HUES48 (cell line): Measurements from ENCODE around the gene TMC7.

Experiments used
- H3K27ac ChIP-seq: one replicate; pipeline ENCODE4 v1.7.0; 2013; ENCODE audit warnings: low read depth, low read length, inconsistent platforms
- H3K27me3 ChIP-seq: 2 replicates; pipeline ENCODE4 v1.6.1; 2013; ENCODE audit warnings: mild to moderate bottlenecking, low read length; ENCODE audit not compliant: control insufficient read depth, insufficient read depth
- H3K36me3 ChIP-seq: 2 replicates; pipeline ENCODE4 v1.6.1; 2013; ENCODE audit warnings: low read length; ENCODE audit not compliant: control insufficient read depth, insufficient read depth
- H3K4me1 ChIP-seq: 2 replicates; pipeline ENCODE4 v1.6.1; 2013; ENCODE audit warnings: mild to moderate bottlenecking, low read length; ENCODE audit not compliant: control insufficient read depth, insufficient read depth
- H3K4me3 ChIP-seq: 2 replicates; pipeline ENCODE4 v1.5.1; 2013; ENCODE audit warnings: mild to moderate bottlenecking, low read depth, low read length
- H3K9ac ChIP-seq: 2 replicates; pipeline ENCODE4 v1.6.1; 2013; ENCODE audit warnings: mild to moderate bottlenecking, low read depth, low read length, moderate library complexity
- H3K9me3 ChIP-seq: 2 replicates; pipeline ENCODE4 v1.6.1; 2013; ENCODE audit warnings: low read length; ENCODE audit not compliant: control insufficient read depth, insufficient read depth

The TMC7 gene

DNA sequence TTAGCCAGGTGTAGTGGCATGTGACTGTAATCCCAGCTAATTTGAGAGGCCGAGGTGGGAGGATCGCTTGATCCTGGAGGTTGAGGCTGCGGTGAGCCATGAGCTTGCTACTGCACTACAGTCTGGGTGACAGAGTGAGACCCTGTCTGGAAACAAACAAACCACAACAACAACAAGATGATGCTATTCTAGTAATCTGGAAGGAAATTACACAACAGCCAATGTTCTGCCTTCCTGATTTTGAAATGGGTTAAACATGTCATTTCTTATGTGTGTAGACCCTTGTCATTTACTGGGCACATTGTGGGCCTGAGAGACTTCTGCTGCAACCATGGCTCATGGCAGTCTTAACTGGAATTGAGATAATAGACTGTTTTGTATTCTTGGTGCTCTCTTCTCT lies 89.6 kb downstream of the TMC7 start:
- Histone ChIP-seq H3K4me3 (no peak overlapping the region), H3K27ac (no peak overlapping the region), H3K36me3 (peaks cover 28% of the 10 kb centered on the region), H3K4me1 (no peaks in the 10 kb centered on the region; the same call in 1 of the 2 replicates), H3K9me3 (no peaks in the 10 kb centered on the region), H3K9ac (no peak overlapping the region), H3K27me3 (no peaks in the 10 kb centered on the region)

GRCh38 chr16:19073863-19074262 lies 90.1 kb downstream of the TMC7 start:
- no peak overlapping the region for H3K4me3 ChIP-seq
- H3K9ac ChIP-seq, result no peak overlapping the region
- no peaks in the 10 kb centered on the region for H3K27me3 ChIP-seq
- no peaks in the 10 kb centered on the region for H3K9me3 ChIP-seq
- no peaks in the 10 kb centered on the region; the same call in 1 of the 2 replicates for H3K4me1 ChIP-seq
- H3K27ac ChIP-seq, result no peak overlapping the region
- H3K36me3 ChIP-seq, result peaks cover 33% of the 10 kb centered on the region

DNA sequence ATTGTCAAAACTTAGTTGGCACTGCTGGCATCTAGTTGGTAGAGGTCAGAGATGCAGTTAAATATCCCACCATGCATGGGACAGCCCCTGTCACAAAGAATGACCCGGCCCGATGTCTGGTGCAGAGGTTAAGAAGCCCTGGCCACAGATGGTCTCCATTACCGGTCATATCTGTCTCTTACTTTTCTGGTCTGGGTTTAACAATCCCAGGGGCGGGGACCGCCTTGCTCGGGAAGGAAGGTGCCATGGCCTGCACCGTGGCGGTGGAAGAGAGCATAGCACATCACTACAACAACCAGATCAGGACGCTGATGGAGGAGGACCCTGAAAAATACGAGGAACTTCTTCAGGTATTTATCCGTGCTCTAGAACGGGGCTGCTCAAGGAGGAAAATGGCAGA lies 91.8 kb downstream of the TMC7 start:
- H3K27ac ChIP-seq, result no peak overlapping the region
- no peak overlapping the region for H3K9ac ChIP-seq
- no peaks in the 10 kb centered on the region for H3K27me3 ChIP-seq
- H3K36me3 ChIP-seq, result peaks cover 39% of the 10 kb centered on the region
- no peaks in the 10 kb centered on the region; the same call in 1 of the 2 replicates for H3K4me1 ChIP-seq
- H3K4me3 ChIP-seq, result no peak overlapping the region
- H3K9me3 ChIP-seq, result peaks cover 5% of the 10 kb centered on the region

- H3K9ac ChIP-seq, result no peak overlapping the region
- peaks cover 7% of the 10 kb centered on the region for H3K9me3 ChIP-seq
- peaks cover 46% of the 10 kb centered on the region for H3K36me3 ChIP-seq
- H3K27me3 ChIP-seq, result no peaks in the 10 kb centered on the region
- no peak overlapping the region for H3K4me3 ChIP-seq
- H3K4me1 ChIP-seq, result no peaks in the 10 kb centered on the region
- no peak overlapping the region for H3K27ac ChIP-seq
Measured at GRCh38 chr16:19077879-19078278, 94.1 kb downstream of the TMC7 start.

GRCh38 chr16:19083670-19084069 lies 99.9 kb downstream of the TMC7 start:
- Histone ChIP-seq H3K9ac (no peak overlapping the region), H3K4me3 (no peak overlapping the region), H3K36me3 (peaks cover 19% of the 10 kb centered on the region), H3K27ac (no peak overlapping the region), H3K9me3 (peaks cover 7% of the 10 kb centered on the region), H3K27me3 (peaks cover 17% of the 10 kb centered on the region), H3K4me1 (peaks cover 4% of the 10 kb centered on the region; the same call in 1 of the 2 replicates)

- H3K27me3 ChIP-seq, result peaks cover 17% of the 10 kb centered on the region
- H3K36me3 ChIP-seq, result peaks cover 15% of the 10 kb centered on the region
- H3K4me1 ChIP-seq, result peaks cover 4% of the 10 kb centered on the region; the same call in 1 of the 2 replicates
- no peak overlapping the region for H3K4me3 ChIP-seq
- peaks cover 7% of the 10 kb centered on the region for H3K9me3 ChIP-seq
- H3K9ac ChIP-seq, result no peak overlapping the region
- no peak overlapping the region for H3K27ac ChIP-seq
Measured at GRCh38 chr16:19084139-19084538, 100.4 kb downstream of the TMC7 start.

- Histone ChIP-seq H3K9me3 (peaks cover 7% of the 10 kb centered on the region), H3K36me3 (peaks cover 12% of the 10 kb centered on the region), H3K4me3 (no peak overlapping the region), H3K27me3 (peaks cover 17% of the 10 kb centered on the region), H3K4me1 (peaks cover 4% of the 10 kb centered on the region; the same call in 1 of the 2 replicates), H3K27ac (no peak overlapping the region), H3K9ac (no peak overlapping the region)
Measured at GRCh38 chr16:19084879-19085278, 101.1 kb downstream of the TMC7 start.

GRCh38 chr16:19085679-19086200 lies 102.0 kb downstream of the TMC7 start:
- peaks cover 12% of the 10 kb centered on the region for H3K36me3 ChIP-seq
- peaks cover 17% of the 10 kb centered on the region for H3K27me3 ChIP-seq
- no peaks in the 10 kb centered on the region for H3K9me3 ChIP-seq
- peaks cover 4% of the 10 kb centered on the region; the same call in 1 of the 2 replicates for H3K4me1 ChIP-seq
- H3K27ac ChIP-seq, result no peak overlapping the region
- H3K9ac ChIP-seq, result no peak overlapping the region
- peak overlapping the region; percentile 52; the same call in 1 of the 2 replicates for H3K4me3 ChIP-seq

DNA sequence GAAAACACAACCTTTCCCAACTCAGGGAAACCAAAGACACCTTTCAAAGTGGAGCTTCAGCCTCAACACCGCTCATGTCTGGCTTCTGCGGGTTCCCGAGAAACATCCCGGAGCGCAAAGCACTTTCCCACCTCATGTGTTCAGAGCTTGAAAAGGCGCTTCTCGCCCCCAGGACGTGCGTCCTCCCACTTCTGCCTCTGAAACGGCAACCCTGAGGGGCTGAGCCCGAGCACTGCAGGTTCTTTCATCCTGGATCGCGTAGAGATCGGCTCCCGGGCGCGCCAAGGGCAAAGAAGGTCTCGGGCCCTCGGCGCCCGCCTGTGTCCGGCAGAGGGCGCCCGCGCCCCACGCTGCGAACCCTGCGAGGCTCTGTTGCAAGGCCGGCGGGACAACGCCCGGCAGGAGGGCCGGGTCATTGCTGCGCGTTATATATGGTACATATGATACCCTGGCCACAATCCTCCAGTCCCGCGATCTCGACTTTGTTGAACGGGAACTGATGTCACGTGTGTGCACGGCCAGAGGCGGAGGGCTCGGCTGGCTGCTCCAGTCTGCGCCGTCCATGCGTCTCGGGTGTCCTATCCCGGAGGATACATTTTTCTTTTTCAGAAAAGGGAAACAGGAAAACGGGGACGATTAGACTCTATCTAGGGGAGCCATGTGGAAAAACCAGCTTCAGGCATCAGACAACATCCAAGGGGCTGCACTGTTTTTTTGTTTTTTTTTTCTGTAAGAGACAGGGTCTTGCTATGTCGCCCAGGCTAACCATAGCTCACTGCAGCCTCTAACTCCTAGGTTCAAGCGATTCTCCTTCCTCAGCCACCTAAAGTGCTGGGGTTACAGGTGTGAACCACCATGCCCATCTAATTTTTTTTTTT lies 102.8 kb downstream of the TMC7 start:
- Histone ChIP-seq H3K36me3 (peaks cover 6% of the 10 kb centered on the region), H3K4me1 (peaks cover 4% of the 10 kb centered on the region; the same call in 1 of the 2 replicates), H3K27me3 (peaks cover 17% of the 10 kb centered on the region), H3K4me3 (peak overlapping the region; percentile 52), H3K27ac (no peak overlapping the region), H3K9ac (no peak overlapping the region), H3K9me3 (no peaks in the 10 kb centered on the region)

- Histone ChIP-seq H3K27me3 (peaks cover 17% of the 10 kb centered on the region), H3K9ac (no peak overlapping the region), H3K4me1 (peaks cover 4% of the 10 kb centered on the region; the same call in 1 of the 2 replicates), H3K9me3 (no peaks in the 10 kb centered on the region), H3K4me3 (no peak overlapping the region), H3K27ac (no peak overlapping the region), H3K36me3 (no peaks in the 10 kb centered on the region)
Measured at GRCh38 chr16:19088341-19088916, 104.7 kb downstream of the TMC7 start.
